A549 (cell line): ENCODE measurements around the gene GPAT3.

Experiments used
- BCL3 ChIP-seq: fragments of >200 bp; sonication (Bioruptor Twin); formaldehyde crosslinking; IDR thresholded peaks from 3 replicates; pipeline ENCODE4 v1.6.1; 2016
- CEBPB ChIP-seq, 2 experiments: fragments of >200 bp in 1 of 2; sonication (Bioruptor Twin) in 1 of 2; formaldehyde crosslinking in 1 of 2; IDR thresholded peaks; 2 replicates each; pipeline ENCODE4 v1.6.1; 2012 to 2016
- CTCF ChIP-seq: fragments of >200 bp; sonication (Bioruptor Twin); formaldehyde crosslinking; IDR thresholded peaks from 3 replicates; pipeline ENCODE4 v1.5.1; 2016
- ELK1 ChIP-seq: fragments of 150-350 bp; IDR thresholded peaks from 2 replicates; pipeline ENCODE4 v1.6.1; 2014; ENCODE audit warnings: low read depth, mild to moderate bottlenecking, low read length
- EP300 ChIP-seq, 2 experiments: fragments of >200 bp; sonication (Bioruptor Twin); formaldehyde crosslinking; IDR thresholded peaks; 2 replicates in 1 of 2; 3 replicates in 1 of 2; pipeline ENCODE4 v1.6.1; 2016 to 2017
- KDM1A ChIP-seq: fragments of 200-600 bp; sonication (generic); IDR thresholded peaks from 2 replicates; pipeline ENCODE4 v1.6.1; 2016; ENCODE audit warnings: low read depth, mild to moderate bottlenecking
- MAFK ChIP-seq: fragments of 450-650 bp; IDR thresholded peaks from 2 replicates; pipeline ENCODE4 v1.6.1; 2014; ENCODE audit not compliant: partially characterized antibody
- MAX ChIP-seq: IDR thresholded peaks from 2 replicates; pipeline ENCODE4 v1.6.1; 2012
- NR3C1 ChIP-seq: fragments of >200 bp; sonication (Bioruptor Twin); formaldehyde crosslinking; IDR thresholded peaks from 3 replicates; pipeline ENCODE4 v1.6.1; 2017
- POLR2A ChIP-seq: IDR thresholded peaks from 2 replicates; pipeline ENCODE4 v1.6.1; 2012; ENCODE audit warnings: mild to moderate bottlenecking, low read length
- SMC3 ChIP-seq: fragments of >200 bp; sonication (Bioruptor Twin); formaldehyde crosslinking; IDR thresholded peaks from 3 replicates; pipeline ENCODE4 v1.6.1; 2018; ENCODE audit warnings: inconsistent platforms
- USF2 ChIP-seq: fragments of 450-650 bp; IDR thresholded peaks from 2 replicates; pipeline ENCODE4 v1.6.1; 2014; ENCODE audit warnings: antibody characterized with exemption
- ZFP36 ChIP-seq: fragments of 450-650 bp; IDR thresholded peaks from 2 replicates; pipeline ENCODE4 v1.6.1; 2014; ENCODE audit warnings: borderline replicate concordance; ENCODE audit not compliant: partially characterized antibody

- no peak for TF ChIP-seq POLR2A
- TF ChIP-seq CEBPB (IDR thresholded peaks at IDR 0.05) = no peak
- no peak for TF ChIP-seq SMC3
- TF ChIP-seq CTCF = no peak
- TF ChIP-seq MAX = no peak
- no peak for TF ChIP-seq ELK1
- no peak for TF ChIP-seq MAFK
- no peak for TF ChIP-seq KDM1A
- no peak for TF ChIP-seq BCL3
- no peak for TF ChIP-seq USF2
- no peak for TF ChIP-seq EP300 (IDR thresholded peaks at IDR 0.05)
- TF ChIP-seq NR3C1 = no peak
- TF ChIP-seq ZFP36 = no peak
Measured at GRCh38 chr4:83560523-83560922, 24.6 kb downstream of the GPAT3 start.
